ENCODE data around the gene CHCHD6.

DNA sequence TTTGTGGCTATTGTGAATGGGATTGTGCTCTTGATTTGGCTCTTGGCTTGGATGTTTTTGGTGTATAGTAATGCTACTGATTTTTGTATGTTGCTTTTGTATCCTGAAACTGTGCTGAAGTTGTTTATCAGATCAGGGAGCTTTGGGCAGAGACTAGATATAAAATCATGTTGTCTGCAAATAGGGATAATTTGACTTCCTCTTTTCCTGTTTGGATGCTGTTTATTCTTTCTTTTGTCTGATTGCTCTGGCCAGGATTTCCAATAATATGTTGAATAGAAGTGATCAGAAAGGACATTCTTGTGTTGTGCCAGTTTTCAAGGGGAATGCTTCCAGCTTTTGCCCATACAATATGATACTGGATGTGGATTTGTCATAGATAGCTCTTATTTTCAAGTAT, 66.1 kb downstream of the CHCHD6 start:
- TF ChIP-seq, protein P1, sequence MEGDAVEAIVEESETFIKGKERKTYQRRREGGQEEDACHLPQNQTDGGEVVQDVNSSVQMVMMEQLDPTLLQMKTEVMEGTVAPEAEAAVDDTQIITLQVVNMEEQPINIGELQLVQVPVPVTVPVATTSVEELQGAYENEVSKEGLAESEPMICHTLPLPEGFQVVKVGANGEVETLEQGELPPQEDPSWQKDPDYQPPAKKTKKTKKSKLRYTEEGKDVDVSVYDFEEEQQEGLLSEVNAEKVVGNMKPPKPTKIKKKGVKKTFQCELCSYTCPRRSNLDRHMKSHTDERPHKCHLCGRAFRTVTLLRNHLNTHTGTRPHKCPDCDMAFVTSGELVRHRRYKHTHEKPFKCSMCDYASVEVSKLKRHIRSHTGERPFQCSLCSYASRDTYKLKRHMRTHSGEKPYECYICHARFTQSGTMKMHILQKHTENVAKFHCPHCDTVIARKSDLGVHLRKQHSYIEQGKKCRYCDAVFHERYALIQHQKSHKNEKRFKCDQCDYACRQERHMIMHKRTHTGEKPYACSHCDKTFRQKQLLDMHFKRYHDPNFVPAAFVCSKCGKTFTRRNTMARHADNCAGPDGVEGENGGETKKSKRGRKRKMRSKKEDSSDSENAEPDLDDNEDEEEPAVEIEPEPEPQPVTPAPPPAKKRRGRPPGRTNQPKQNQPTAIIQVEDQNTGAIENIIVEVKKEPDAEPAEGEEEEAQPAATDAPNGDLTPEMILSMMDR (IDR thresholded peaks at IDR 0.05): no peak
- TF ChIP-seq POLR2A (IDR thresholded peaks at IDR 0.05): no peak
